ENCODE results near the gene CSRP3.

The CSRP3 gene

DNA sequence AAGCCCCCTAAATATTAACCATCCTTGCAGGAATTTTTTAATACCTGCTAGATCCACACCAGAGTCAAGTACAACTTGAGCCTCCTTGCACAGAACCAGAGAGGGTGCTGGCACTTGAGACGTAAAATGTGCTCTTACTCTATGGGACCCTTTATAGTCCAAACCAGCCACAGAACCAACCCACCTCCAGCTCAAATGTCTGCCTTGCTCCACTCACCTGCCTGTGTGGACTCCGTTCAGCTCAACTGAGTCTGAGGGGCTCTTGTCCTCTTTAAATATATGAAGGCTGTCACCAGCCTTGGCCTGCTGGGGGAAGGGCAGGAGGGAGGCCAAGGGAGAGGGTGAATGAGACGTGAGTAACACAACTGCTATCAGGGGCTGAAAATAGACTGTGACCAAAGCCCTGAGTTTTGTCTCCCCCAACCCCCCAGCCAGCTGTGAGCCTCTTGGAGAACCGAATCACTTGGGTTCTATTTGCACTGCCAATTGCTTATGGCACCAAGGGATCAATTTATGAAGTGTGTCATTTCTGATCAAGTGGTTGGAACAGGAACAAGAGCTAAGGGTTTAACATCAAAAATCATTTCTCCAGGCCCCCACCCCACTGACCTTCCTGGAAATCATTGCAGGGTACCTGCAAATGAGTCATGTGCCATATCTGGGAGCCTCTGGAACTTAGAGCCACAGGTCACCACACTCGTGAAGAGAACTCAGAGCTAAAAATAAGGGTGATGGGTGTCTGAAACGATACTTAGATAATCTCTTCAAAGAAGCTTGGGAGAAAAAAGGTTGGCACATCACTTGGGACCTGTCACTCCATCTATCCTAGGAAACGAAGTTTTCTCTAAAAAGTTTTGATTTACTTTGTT, at the start of gene CSRP3:
CSRP3 (minus strand) TSS at position 247 of the 869 bp plus-strand sequence. CDS start 9,535 bp downstream, outside the sequence.
- no peak within 1 kb of the TSS for H3K4me3 ChIP-seq (replicated peaks; ENCODE audit: low read depth, low read length)
- TF ChIP-seq, protein P1, sequence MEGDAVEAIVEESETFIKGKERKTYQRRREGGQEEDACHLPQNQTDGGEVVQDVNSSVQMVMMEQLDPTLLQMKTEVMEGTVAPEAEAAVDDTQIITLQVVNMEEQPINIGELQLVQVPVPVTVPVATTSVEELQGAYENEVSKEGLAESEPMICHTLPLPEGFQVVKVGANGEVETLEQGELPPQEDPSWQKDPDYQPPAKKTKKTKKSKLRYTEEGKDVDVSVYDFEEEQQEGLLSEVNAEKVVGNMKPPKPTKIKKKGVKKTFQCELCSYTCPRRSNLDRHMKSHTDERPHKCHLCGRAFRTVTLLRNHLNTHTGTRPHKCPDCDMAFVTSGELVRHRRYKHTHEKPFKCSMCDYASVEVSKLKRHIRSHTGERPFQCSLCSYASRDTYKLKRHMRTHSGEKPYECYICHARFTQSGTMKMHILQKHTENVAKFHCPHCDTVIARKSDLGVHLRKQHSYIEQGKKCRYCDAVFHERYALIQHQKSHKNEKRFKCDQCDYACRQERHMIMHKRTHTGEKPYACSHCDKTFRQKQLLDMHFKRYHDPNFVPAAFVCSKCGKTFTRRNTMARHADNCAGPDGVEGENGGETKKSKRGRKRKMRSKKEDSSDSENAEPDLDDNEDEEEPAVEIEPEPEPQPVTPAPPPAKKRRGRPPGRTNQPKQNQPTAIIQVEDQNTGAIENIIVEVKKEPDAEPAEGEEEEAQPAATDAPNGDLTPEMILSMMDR (IDR thresholded peaks at IDR 0.05; ENCODE audit: low read depth, low read length, missing control alignments): no peak
- DNase-seq (ENCODE audit: extremely low read depth, low read depth): no peak

DNA sequence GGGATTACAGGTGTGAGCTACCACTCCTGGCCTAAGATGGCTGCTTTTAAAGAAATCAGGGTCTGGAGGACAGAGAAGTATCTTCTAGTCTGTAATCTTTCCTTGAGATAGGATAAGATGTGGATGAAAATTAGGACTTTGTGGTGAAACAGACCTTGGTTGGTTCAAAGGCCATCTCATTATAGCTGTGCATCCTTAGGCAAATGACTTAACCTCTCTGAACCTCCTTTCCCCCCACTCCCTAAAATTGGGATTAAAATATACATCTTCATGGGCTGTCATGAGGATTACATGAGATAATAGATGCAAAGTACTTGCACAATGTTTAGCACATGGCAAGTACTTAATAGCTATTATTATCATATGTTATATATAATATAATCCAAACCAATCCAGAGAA, 49.8 kb upstream of the CSRP3 start:
- TF ChIP-seq, protein P1 (IDR thresholded peaks at IDR 0.05; ENCODE audit: low read depth, low read length, missing control alignments): no peak
- no peak for DNase-seq (ENCODE audit: extremely low read depth, low read depth)
- no peak overlapping the region for H3K4me3 ChIP-seq (replicated peaks; ENCODE audit: low read depth, low read length)

DNA sequence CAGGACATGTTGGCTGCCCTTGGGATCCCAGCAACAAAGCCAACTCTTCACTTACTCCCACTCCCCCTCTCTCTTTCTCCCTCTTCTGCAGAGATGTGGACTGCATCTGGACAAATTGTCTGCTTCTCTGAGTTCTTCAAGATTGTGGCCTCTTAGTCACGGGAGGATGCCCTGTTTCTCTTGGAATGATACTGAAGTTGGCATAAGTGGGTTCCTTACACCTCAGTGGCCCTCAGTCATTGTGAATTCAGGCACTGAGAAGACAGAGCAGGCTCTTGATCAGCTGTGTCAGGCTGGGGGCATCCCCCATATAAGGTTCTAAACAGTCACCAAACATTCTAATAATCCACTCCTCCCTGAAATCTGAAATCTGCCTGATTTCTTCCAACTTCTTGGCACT, 45.0 kb upstream of the CSRP3 start:
- no peak for DNase-seq (ENCODE audit: extremely low read depth, low read depth)
- TF ChIP-seq, protein P1 (IDR thresholded peaks at IDR 0.05; ENCODE audit: low read depth, low read length, missing control alignments): no peak
- no peak overlapping the region for H3K4me3 ChIP-seq (replicated peaks; ENCODE audit: low read depth, low read length)

DNA sequence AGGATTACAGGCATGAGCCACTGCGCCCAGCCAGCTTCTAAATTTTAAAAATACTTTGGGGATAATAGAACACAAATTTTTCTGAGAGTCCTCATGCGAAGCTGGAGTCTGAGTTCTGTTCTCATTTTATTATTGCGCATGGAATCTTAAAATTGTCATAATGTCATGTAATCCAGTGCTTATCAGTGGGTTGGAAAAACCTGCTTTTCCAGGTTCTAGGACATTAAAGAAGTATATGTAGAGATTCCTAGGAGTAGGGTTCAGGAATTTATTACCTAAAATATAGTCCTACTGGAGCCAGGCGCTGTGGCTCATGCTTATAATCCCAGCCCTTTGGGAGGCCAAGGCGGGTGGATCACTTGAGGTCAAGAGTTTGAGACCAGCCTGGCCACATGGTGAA, 43.6 kb upstream of the CSRP3 start:
- TF ChIP-seq, protein P1 (IDR thresholded peaks at IDR 0.05; ENCODE audit: low read depth, low read length, missing control alignments): no peak
- no peak for DNase-seq (ENCODE audit: extremely low read depth, low read depth)
- H3K4me3 ChIP-seq (replicated peaks; ENCODE audit: low read depth, low read length): no peak overlapping the region

DNA sequence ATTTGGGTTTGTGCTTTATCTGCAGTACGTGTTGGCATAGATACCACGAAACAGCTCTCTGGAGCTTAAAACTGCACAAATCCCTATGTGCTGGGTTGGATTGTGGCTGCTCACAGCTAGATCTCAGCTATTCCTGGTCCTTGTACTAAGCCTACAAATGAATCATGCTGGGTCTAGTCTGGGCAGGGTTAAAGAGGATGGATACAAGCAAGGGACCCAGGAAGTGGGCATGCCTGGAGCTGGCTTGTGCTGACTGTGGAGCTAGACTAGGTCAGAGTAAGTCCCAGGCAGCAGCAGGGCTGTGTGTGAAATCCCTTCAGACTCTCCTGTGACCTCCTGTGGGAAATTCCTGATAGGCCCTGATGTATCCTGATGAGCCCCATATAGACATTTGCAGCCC, 42.8 kb upstream of the CSRP3 start:
- H3K4me3 ChIP-seq (replicated peaks; ENCODE audit: low read depth, low read length): no peak overlapping the region
- TF ChIP-seq, protein P1 (IDR thresholded peaks at IDR 0.05; ENCODE audit: low read depth, low read length, missing control alignments): no peak
- DNase-seq (ENCODE audit: extremely low read depth, low read depth): no peak

DNA sequence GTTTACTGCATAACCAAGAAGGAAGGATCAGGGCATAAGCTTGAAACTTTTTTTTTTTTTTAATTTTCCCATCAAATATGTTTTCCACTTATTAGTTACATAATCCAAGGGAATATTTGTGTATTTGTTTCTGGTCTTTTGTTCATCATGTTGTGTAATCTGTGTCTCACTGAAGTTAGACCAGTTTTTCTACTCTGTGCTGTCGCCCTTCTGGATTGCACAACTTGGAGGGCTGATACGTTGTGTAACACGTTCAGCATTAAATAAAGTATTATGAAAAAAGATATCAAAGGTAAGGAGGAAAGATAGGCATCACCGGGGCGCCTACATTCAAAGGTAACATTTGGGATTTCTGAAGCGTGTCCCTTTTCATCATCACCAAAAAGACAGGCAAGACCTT, 42.3 kb upstream of the CSRP3 start:
- no peak overlapping the region for H3K4me3 ChIP-seq (replicated peaks; ENCODE audit: low read depth, low read length)
- no peak for DNase-seq (ENCODE audit: extremely low read depth, low read depth)
- TF ChIP-seq, protein P1 (IDR thresholded peaks at IDR 0.05; ENCODE audit: low read depth, low read length, missing control alignments): no peak

Data from HFF-Myc (cell line).